Suppressor macrophage treated with lipopolysaccharide for 1 hour (primary cell): ENCODE measurements around the gene AIF1L.
"Not testable (repeated sequence)": the region's sequence is repeated elsewhere in the genome, so short reads cannot be mapped to it uniquely, and the experiment has no call there.

Experiments used
- DNase-seq, 3 donors: peaks; one replicate each; pipeline ENCODE4 v3.0.0-alpha.2; 2020 to 2022

AIF1L gene

DNA sequence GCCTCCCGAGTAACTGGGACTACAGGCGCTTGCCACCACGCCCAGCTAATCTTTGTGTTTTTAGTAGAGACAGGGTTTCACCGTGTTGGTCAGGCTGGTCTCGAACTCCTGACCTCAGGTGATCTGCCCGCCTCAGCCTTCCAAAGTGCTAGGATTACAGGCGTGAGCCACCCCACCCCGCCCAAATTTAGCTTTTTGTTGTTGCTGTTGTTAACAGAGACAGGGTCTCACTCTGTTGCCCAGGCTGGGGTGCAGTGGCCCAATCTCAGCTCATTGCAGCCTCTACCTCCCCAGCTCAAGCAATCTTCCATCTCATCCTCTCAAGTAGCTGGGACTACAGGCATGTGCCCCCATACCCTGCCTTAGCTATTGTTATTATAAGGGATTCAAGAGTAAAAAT lies 3.5 kb downstream of the AIF1L start:
- DNase-seq: not testable (repeated sequence)

DNA sequence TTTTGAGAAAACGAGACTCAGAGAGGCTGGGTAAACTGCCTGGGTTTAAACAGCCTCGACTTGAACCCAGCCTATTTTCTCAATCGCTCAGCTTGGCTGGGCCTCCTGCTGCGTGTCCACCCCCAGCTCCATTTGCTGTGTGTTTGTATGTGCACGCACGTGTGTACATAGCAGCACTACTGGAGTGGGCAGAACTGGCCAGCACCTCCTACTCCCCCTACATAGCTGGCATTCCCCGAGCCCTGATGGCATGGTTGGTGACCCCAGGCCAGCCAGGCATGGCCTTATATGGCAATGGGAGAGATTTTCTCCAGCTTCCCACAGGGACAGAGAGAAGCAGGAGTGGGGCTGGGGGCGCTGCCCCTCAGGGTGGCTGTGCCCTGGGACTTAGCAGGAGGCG lies 4.1 kb downstream of the AIF1L start:
- no peak for DNase-seq

- DNase-seq: no peak
Observed at GRCh38 chr9:131101207-131101964, 5.1 kb downstream of the AIF1L start.

DNA sequence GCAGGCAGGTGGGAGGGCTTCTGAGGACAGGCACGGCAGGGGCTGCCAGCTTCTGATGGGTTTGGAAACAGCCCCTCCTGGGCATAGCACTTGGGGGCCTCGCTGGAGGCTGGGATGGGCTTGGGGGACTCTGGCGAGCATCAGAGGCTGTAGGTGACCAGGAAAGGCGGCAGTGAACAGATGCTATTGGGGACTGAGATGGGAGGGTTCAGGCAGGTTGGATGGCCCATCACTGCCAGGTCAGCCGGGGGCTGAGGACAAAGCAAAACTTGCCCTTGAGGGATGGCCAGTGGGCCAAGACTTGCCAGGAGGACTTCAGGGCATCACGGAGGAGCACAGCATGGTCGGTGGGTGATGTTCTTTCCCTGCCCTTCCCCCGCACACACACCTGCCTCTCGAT lies 6.7 kb downstream of the AIF1L start:
- no peak for DNase-seq

DNA sequence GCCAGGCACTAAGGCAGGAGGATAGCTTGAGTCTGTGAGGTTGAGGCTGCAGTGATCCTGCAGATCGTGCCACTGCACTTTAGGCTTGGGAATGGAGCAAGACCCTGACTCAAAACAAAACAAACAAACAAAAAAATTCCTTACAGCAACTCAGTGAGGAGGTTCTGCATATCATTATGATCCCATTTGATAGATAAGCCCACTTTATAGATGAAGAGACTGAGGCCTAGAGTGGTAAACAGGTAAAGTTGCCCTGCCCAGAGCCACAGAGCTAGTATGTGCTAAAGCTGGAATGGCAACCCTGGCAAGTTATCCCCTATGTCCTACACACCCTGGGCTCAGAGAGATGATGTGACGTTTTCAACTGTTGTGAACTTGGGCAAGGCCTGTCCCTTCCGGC lies 7.2 kb downstream of the AIF1L start:
- no peak for DNase-seq

GRCh38 chr9:131104016-131104740 lies 7.8 kb downstream of the AIF1L start:
- no peak for DNase-seq

GRCh38 chr9:131105952-131106351 lies 9.6 kb downstream of the AIF1L start:
- DNase-seq: no peak

GRCh38 chr9:131107760-131108159 lies 11.4 kb downstream of the AIF1L start:
- no peak for DNase-seq

DNA sequence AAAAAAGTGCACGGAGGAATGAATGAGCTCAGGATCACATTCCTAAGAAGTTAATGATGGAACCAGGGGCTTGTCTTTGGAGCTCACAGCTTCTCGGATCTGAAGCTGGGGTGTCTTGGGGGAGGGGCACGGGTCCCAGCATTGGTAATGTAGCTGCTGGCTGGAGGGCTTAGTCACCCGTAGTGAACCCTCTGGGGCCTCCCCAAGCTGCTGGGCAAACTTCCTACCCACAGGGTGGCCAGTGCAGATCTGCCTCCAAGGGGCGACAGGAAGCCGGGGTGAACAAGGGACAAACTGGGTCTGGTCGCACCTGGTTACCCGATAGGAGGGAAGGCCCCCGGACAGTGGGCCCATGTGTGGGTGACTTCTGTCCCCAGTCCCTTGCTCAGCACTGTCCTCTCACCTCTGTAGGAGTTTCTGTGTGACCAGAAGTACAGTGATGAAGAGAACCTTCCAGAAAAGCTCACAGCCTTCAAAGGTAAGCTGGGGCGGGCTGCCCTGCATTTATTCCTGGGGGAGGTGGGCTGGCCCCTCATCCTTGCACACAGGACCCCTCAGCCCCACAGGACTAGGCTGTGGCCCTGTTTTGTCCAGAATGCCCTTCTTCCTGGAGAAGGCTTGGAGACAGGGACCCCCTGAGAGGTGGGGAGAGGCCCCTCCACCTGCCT lies 15.0 kb downstream of the AIF1L start:
- DNase-seq: no peak

DNA sequence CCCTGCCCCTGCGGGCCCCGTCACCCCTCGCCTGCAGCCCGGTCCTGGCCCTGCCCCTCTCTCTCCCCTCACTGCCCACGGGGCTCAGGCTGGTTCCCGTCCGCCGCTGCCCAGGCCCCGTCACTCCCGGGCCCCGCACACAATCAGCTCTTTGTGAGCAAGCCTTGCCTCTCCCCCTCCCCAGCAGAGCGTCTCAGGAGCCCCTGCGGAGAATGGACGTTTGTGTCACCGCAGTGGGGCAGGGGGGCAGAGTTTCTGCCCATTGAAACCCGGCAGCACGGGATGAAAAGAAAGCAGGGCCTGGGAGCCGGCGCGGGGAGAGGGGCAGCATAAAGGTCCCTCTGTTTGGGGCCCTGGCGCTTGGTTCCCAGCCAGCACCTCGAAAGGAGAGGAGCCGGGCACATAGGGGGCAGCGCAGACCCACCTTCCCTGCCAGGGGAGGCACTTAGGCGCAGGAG lies 15.6 kb downstream of the AIF1L start:
- no peak for DNase-seq

DNA sequence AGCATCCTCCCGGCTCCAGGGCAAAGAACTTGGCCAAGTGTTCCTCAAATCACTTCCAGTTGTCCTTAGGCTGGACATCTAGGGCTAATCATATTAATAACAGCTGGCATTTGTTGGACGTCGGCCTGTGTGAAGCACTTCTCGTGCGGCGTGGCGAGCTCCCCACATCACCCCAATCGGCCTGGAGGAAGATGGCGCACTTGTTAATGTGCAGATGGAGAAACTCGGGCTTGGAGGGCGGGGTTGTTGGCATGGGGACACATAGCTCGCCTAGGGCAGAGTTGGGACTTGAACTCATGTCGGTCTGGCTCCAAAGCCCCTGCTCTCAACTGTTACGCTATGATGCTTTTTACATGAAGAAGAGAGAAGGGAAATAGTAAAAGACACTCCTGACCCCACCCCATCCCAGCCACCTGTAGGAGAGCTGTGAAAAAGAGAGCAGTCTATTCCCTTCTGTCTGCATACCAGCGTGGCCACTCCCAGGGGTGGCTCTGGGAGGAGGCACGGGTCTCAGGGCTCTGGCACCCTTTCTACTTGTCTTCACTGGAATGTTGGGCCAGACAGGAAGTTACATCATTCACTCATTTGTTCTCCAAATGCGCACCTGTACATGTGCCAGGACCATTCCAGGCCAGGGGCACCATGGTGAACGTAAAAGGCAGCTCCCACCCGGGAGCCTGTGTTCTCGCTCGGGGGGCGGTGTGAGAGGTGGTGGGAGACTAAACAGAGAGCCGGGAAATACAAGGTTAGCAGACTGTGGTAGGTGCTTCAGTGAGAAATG lies 16.2 kb downstream of the AIF1L start:
- DNase-seq: no peak

- DNase-seq: no peak
Observed at GRCh38 chr9:131113655-131114054, 17.3 kb downstream of the AIF1L start.

DNA sequence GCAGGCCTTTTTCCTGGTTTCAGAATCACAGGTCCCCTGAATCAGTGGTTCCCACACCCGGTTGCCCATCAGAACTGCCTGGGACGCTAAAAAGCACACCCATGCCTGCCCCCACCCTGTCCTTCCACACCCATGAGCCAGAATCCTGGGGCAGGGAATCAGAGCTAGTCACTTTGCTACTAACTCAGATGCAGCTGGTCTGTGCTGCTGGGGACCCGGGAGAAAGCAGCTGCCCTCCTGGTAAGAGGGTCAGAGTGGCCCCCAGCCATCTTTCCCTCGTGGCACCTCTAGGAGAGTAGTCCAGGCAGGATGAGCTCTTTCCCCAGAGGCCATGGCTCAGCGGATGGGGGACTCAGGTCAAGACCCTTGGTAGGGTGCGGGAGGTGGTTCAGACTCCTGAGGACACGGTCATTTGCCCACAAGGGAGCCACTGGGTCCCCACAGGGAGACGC lies 17.8 kb downstream of the AIF1L start:
- DNase-seq: no peak

GRCh38 chr9:131115360-131115742 lies 19.0 kb downstream of the AIF1L start:
- DNase-seq: not testable (repeated sequence)

DNA sequence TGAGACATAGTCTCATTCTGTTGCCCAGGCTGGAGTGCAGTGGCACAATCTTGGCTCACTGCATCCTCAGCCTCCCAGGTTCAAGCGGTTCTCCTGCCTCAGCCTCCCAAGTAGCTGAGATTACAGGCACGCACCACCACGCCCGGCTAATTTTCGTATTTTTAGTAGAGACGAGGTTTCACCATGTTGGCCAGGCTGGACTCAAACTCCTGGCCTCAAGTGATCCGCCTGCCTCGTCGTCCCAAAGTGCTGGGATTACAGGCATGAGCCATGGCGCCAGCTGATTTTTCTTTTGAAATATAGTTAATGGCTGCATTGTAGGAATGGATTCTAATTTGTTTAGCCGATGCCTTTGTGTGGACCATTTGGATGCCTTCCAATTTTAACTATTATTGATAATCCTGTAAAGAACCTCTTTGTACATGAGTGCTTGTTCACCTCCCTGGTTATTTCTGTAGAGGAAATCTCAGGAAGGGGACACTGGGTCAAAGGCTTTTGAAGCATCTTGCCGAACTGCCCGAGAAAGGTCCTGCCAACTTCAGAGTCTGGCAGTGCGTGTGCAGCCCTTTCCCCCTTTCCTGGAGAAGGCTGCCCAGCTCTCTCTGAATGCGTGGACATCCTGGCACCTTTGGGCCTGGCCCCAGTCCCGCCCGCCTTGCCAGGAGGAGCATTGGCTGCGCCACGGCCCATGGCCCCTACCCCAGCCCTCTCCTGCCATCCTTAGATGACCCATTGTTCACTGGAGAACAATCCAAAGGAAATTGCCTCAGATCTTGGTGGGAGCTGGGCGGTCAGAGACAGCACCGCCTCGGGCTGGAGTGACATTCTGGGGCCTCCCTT lies 20.2 kb downstream of the AIF1L start:
- DNase-seq: no peak

DNA sequence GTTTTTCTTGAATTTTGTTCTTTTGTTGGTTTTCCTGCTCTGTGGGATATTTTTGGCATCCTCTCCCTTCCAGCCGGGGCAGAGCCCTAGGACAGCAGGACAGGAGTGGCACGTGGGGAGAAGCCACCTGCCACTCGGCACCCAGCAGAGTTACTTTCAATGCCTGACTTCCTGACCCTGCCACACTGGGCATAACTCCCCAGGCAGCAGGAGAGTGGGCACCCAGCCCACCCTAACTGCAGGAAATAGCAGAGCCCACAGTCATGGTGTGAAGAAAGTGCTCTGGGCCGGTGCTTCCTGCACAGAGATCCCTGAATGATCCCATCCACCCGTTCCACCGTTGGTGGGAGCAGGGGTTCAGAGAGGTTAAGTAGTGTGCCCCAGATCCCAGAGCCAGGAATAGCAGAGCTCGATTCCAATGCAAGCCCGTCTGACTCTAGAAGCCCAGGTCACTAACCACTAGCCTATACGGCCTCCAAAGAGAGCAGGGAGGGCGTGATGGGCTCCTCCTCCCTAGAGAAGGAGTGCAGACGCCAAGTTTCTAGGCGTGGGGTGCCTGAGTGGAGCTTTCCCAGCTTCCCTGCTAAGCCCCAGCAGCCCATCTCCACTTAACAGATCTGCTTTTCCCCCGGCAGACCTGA lies 20.9 kb downstream of the AIF1L start:
- no peak for DNase-seq

GRCh38 chr9:131117762-131118145 lies 21.4 kb downstream of the AIF1L start:
- no peak for DNase-seq

DNA sequence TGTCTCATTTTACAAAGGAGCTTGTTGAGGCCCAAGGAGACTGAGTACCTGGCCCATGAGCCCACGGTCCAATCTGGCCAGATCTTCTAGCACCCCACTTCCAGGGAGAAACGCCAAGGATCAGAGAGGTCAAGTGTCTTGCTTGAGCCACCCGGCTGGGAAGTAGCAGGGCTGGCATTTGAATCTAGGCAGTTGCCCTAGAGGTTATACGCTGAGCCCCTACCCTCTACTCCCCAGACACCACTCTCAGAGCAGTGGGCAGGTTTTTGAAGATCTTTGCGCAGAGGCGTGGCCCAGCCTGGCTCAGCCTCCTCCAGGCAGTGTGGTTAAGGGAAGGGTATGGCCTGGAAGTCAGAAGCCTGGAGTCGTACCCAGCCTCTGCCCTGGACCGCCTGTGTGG lies 23.3 kb downstream of the AIF1L start:
- DNase-seq: no peak

GRCh38 chr9:131120620-131121228 lies 24.4 kb downstream of the AIF1L start:
- no peak for DNase-seq

DNA sequence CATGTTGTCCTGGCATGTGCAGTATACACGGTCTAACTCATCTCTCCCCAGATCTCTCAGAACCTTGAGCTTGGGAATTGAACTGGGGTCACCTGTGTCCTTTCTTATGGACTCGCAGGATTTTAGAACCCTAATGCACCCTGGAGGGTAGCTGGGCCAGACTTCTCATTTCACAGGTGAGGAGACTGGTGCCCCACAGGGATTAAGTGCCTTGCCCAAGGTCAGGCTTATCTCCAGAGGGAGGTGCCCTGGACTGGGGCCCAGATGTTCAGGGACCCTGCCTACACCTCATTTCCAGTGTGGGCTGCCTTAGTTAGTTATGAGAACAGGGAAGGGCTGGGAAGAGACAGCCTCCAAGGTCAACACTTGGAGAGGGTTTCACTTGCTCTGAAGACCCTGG lies 25.0 kb downstream of the AIF1L start:
- DNase-seq: no peak

DNA sequence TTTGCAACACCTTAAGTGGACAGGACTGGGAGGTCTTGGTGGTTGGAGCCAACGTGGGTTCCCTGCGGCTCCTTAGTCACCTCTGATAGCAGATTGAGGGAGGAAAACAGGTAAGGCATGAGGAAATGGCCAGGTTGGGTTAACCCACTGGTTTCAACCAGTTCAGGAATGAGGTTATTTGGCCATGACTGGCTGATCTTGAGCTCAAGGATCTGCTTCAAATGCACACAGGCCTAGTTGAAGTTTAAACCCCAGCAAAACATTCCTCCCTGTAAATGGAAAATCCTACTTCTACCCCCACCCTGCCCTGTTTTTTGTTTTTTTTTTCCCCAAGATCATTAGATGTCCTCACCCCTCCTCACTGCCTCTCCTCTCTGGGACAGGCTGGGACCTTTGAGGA lies 25.8 kb downstream of the AIF1L start:
- DNase-seq: no peak
